Loucy (cell line): Measurements from ENCODE around the gene MED13.
A peak's percentile ranks its signal among the peaks of the same experiment; 100 is the strongest.

ENCODE experiments used
- H2AFZ ChIP-seq: fragments of 200-600 bp; sonication (generic); 2 replicates; pipeline ENCODE4 v1.6.0; 2016; ENCODE audit warnings: antibody characterized with exemption, mild to moderate bottlenecking, low read length, moderate library complexity
- H3F3A ChIP-seq: fragments of 200-600 bp; 2 replicates; pipeline ENCODE4 v1.6.0; 2016; ENCODE audit warnings: antibody characterized with exemption, low read depth, mild to moderate bottlenecking
- H3K27me3 ChIP-seq: fragments of 200-600 bp; sonication (generic); 2 replicates; pipeline ENCODE4 v1.6.1; 2014; ENCODE audit warnings: low read length, mild to moderate bottlenecking; ENCODE audit not compliant: insufficient read depth, poor library complexity, severe bottlenecking
- H3K36me3 ChIP-seq: fragments of 200-600 bp; sonication (generic); 2 replicates; pipeline ENCODE4 v1.6.1; 2016; ENCODE audit warnings: low read length; ENCODE audit not compliant: insufficient read depth
- H3K4me1 ChIP-seq: fragments of 200-600 bp; sonication (generic); 2 replicates; pipeline ENCODE4 v1.5.1; 2014; ENCODE audit warnings: low read length, mild to moderate bottlenecking; ENCODE audit not compliant: insufficient read depth, poor library complexity, severe bottlenecking
- H3K4me2 ChIP-seq: fragments of 200-600 bp; sonication (generic); 2 replicates; pipeline ENCODE4 v1.6.0; 2014; ENCODE audit warnings: antibody characterized with exemption, low read length, low read depth, mild to moderate bottlenecking; ENCODE audit not compliant: poor library complexity, severe bottlenecking
- H3K4me3 ChIP-seq: fragments of 200-600 bp; sonication (generic); 2 replicates; pipeline ENCODE4 v1.5.1; 2014; ENCODE audit warnings: low read length, mild to moderate bottlenecking, mixed read lengths; ENCODE audit not compliant: poor library complexity, severe bottlenecking
- H3K79me2 ChIP-seq: fragments of 200-600 bp; sonication (generic); 2 replicates; pipeline ENCODE4 v1.6.1; 2014; ENCODE audit warnings: low read length; ENCODE audit not compliant: insufficient read depth
- H3K9ac ChIP-seq: fragments of 200-600 bp; sonication (generic); 2 replicates; pipeline ENCODE4 v1.6.0; 2014; ENCODE audit warnings: mild to moderate bottlenecking, low read depth, low read length, moderate library complexity; ENCODE audit not compliant: poor library complexity, severe bottlenecking
- H3K9me2 ChIP-seq: fragments of 200-600 bp; sonication (generic); replicated peaks from 2 replicates; pipeline ENCODE4 v1.6.1; 2016; ENCODE audit warnings: low read depth, low read length, mixed read lengths
- H3K9me3 ChIP-seq: fragments of 200-600 bp; sonication (generic); 2 replicates; pipeline ENCODE4 v1.6.1; 2014; ENCODE audit warnings: mild to moderate bottlenecking, antibody characterized with exemption, low read length, low read depth; ENCODE audit not compliant: insufficient read depth
- H4K20me1 ChIP-seq: fragments of 200-600 bp; sonication (generic); 2 replicates; pipeline ENCODE4 v1.6.0; 2014; ENCODE audit warnings: antibody characterized with exemption, low read length, mild to moderate bottlenecking; ENCODE audit not compliant: insufficient read depth, poor library complexity, severe bottlenecking
- CTCF ChIP-seq: fragments of 200-600 bp; sonication (generic); conservative IDR thresholded peaks from 2 replicates; pipeline ENCODE4 v1.5.1; 2014; ENCODE audit warnings: mild to moderate bottlenecking, antibody characterized with exemption, low read length
- EZH2phosphoT487 ChIP-seq: fragments of 200-600 bp; IDR thresholded peaks from 2 replicates; pipeline ENCODE4 v1.6.1; 2018; ENCODE audit warnings: antibody characterized with exemption, mild to moderate bottlenecking, moderate library complexity, borderline replicate concordance

Gene MED13

GRCh38 chr17:62110923-62111484 is 45.9 kb upstream of the MED13 start:
- Histone ChIP-seq H3K9me2 (no peaks in the 10 kb centered on the region), H3K36me3 (no peaks in the 10 kb centered on the region), H3K9ac (no peak overlapping the region), H3K4me1 (peaks cover 17% of the 10 kb centered on the region), H4K20me1 (no peaks in the 10 kb centered on the region), H3K4me2 (peak overlapping the region; percentile 57), H3K27me3 (no peaks in the 10 kb centered on the region), H3K4me3 (no peak overlapping the region), H3F3A (no peaks in the 10 kb centered on the region), H2AFZ (no peak overlapping the region), H3K79me2 (no peaks in the 10 kb centered on the region), H3K9me3 (no peaks in the 10 kb centered on the region)
- TF ChIP-seq EZH2phosphoT487 (no peak), CTCF (no peak)

GRCh38 chr17:62109924-62110323 is 44.8 kb upstream of the MED13 start:
- no peaks in the 10 kb centered on the region for H3K27me3 ChIP-seq
- no peak overlapping the region for H3K4me3 ChIP-seq
- peaks cover 17% of the 10 kb centered on the region for H3K4me1 ChIP-seq
- H3K79me2 ChIP-seq, result no peaks in the 10 kb centered on the region
- H3K9me2 ChIP-seq, result no peaks in the 10 kb centered on the region
- TF ChIP-seq EZH2phosphoT487, result no peak
- no peak overlapping the region for H3K9ac ChIP-seq
- no peaks in the 10 kb centered on the region for H3K9me3 ChIP-seq
- H4K20me1 ChIP-seq, result no peaks in the 10 kb centered on the region
- H3F3A ChIP-seq, result no peaks in the 10 kb centered on the region
- H3K36me3 ChIP-seq, result no peaks in the 10 kb centered on the region
- no peak overlapping the region for H3K4me2 ChIP-seq
- 0 out of 2 replicates have a peak overlapping the region, but pooled peaks have one; percentile 47 for H2AFZ ChIP-seq

DNA sequence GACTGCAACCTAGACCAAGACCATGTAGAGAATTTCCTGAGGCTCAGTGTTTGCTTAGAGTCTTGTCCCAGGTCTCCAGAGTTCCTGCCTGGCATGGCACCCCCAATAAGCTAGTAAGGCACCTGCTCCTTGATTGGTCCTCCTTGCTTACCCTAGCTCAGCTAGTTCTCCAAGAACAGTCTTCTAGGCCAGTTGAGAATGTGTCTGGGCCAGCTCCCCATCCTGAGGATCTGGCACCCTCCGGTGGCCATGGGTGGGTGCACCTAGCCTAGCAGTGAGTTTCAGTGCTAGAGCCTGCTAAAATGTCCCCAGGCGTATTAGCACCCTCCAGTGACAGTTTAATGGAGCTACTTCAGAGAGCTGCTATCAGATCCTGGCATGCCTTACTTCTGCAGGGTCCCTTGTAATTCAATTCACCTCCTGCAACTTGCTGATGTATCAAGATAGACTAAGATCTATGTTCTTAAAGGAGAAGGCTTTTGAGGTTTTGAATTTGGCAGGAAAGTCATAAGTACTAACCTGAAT is 44.4 kb upstream of the MED13 start:
- no peak for TF ChIP-seq EZH2phosphoT487
- TF ChIP-seq CTCF, result peak; percentile 99

GRCh38 chr17:62105861-62106260 is 40.8 kb upstream of the MED13 start:
- Histone ChIP-seq H3K9me2 (no peaks in the 10 kb centered on the region), H2AFZ (no peak overlapping the region), H3K9me3 (no peaks in the 10 kb centered on the region), H3K79me2 (no peaks in the 10 kb centered on the region), H3K4me1 (peaks cover 4% of the 10 kb centered on the region), H3K4me2 (no peak overlapping the region), H3K27me3 (no peaks in the 10 kb centered on the region), H3F3A (no peaks in the 10 kb centered on the region), H3K4me3 (no peak overlapping the region), H3K9ac (no peak overlapping the region), H3K36me3 (no peaks in the 10 kb centered on the region), H4K20me1 (no peaks in the 10 kb centered on the region)
- no peak for TF ChIP-seq EZH2phosphoT487
- TF ChIP-seq CTCF, result no peak

More for the DNA sequence above, 44.4 kb upstream of the MED13 start:
- Histone ChIP-seq H4K20me1 (no peaks in the 10 kb centered on the region), H3K36me3 (no peaks in the 10 kb centered on the region), H2AFZ (0 out of 2 replicates have a peak overlapping the region, but pooled peaks have one; percentile 47), H3K79me2 (no peaks in the 10 kb centered on the region), H3K4me3 (no peak overlapping the region), H3K4me1 (peaks cover 17% of the 10 kb centered on the region), H3K9ac (no peak overlapping the region), H3K4me2 (no peak overlapping the region), H3K9me3 (no peaks in the 10 kb centered on the region), H3F3A (no peaks in the 10 kb centered on the region), H3K27me3 (no peaks in the 10 kb centered on the region), H3K9me2 (no peaks in the 10 kb centered on the region)
